HepG2 (cell line): ENCODE data around the gene CHRNB2. TPM values are rescaled to one million over a fixed set of nuclear protein-coding genes. Genes with fewer than 3 reads are reported as not detected.

ENCODE experiments used
- ATM ChIP-seq: fragments of 450-650 bp; IDR thresholded peaks from 2 replicates; pipeline ENCODE4 v1.7.1; 2017; ENCODE audit warnings: mild to moderate bottlenecking, borderline replicate concordance
- ELF1 ChIP-seq: sonication (generic); formaldehyde crosslinking; IDR thresholded peaks from 2 replicates; pipeline ENCODE4 v1.4.0; 2020; ENCODE audit warnings: missing genetic modification reagents
- FOXC1 ChIP-seq: sonication (generic); formaldehyde crosslinking; IDR thresholded peaks from 2 replicates; pipeline ENCODE4 v1.8.0; 2022; ENCODE audit warnings: mild to moderate bottlenecking, missing genetic modification reagents, borderline replicate concordance
- GATAD2A ChIP-seq: IDR thresholded peaks from 2 replicates; pipeline ENCODE4 v1.6.1; 2016
- HNRNPLL ChIP-seq: fragments of 200-400 bp; formaldehyde crosslinking; IDR thresholded peaks from 2 replicates; pipeline ENCODE4 v1.6.1; 2017; ENCODE audit warnings: mild to moderate bottlenecking, low read depth, low read length; ENCODE audit not compliant: poor library complexity, severe bottlenecking
- KDM5B ChIP-seq: sonication (generic); formaldehyde crosslinking; IDR thresholded peaks from 2 replicates; pipeline ENCODE4 v1.4.0; 2020; ENCODE audit warnings: missing genetic modification reagents, mild to moderate bottlenecking, borderline replicate concordance
- MAF1 ChIP-seq: sonication (generic); formaldehyde crosslinking; IDR thresholded peaks from 2 replicates; pipeline ENCODE4 v1.5.0; 2020; ENCODE audit warnings: missing genetic modification reagents, borderline replicate concordance
- MTA3 ChIP-seq: sonication (generic); formaldehyde crosslinking; IDR thresholded peaks from 2 replicates; pipeline ENCODE4 v1.4.0; 2020; ENCODE audit warnings: missing genetic modification reagents
- ONECUT2 ChIP-seq: sonication (generic); formaldehyde crosslinking; IDR thresholded peaks from 2 replicates; pipeline ENCODE4 v1.4.0; 2020; ENCODE audit warnings: missing genetic modification reagents
- PRDM4 ChIP-seq: sonication (generic); formaldehyde crosslinking; IDR thresholded peaks from 2 replicates; pipeline ENCODE4 v1.9.0; 2021; ENCODE audit warnings: missing genetic modification reagents, borderline replicate concordance
- ZNF121 ChIP-seq: sonication (generic); formaldehyde crosslinking; IDR thresholded peaks from 2 replicates; pipeline ENCODE4 v1.5.0; 2020; ENCODE audit warnings: mild to moderate bottlenecking, missing genetic modification reagents
- ZNF343 ChIP-seq: sonication (generic); formaldehyde crosslinking; IDR thresholded peaks from 2 replicates; pipeline ENCODE4 v1.4.0; 2020; ENCODE audit warnings: mild to moderate bottlenecking, missing genetic modification reagents
- ZNF510 ChIP-seq: sonication (generic); formaldehyde crosslinking; IDR thresholded peaks from 2 replicates; pipeline ENCODE4 v1.4.0; 2020; ENCODE audit warnings: low read depth, mild to moderate bottlenecking, missing genetic modification reagents
- polyA plus RNA-seq, 8 experiments: library from polyadenylated mRNA; depleted of rRNA in 3 of 8; stranded (reverse) in 7 of 8; unstranded in 1 of 8; fragments of >200 nt; fragmentation: Illumina TruSeq in 4 of 8; extraction: Trizol in 4 of 8; gene quantifications; 2 replicates each; pipeline versions ENCODE4 v1.2.1 to v1.2.3, GENCODE V29; 2011 to 2016; ENCODE audit warnings: low read depth in 4 of 8, missing spikeins in 1 of 8, mixed read lengths in 1 of 8; ENCODE audit not compliant: insufficient read depth in 1 of 8
- total RNA-seq, 5 experiments: library from RNA; depleted of rRNA; stranded (reverse); fragments of >200 nt; fragmentation: Illumina TruSeq; extraction: Trizol; gene quantifications; 2 replicates each; pipeline ENCODE4 v1.2.3, GENCODE V29; 2016; ENCODE audit warnings: low read depth in 1 of 5
- TF ChIP-seq, protein P1 (sequence below): sonication (generic); formaldehyde crosslinking; IDR thresholded peaks from 2 replicates; pipeline ENCODE4 v1.8.0; 2022; ENCODE audit warnings: mild to moderate bottlenecking, missing genetic modification reagents, borderline replicate concordance
- TF ChIP-seq, protein P2 (sequence below): sonication (generic); formaldehyde crosslinking; IDR thresholded peaks from 2 replicates; pipeline ENCODE4 v1.8.1; 2023; ENCODE audit warnings: mild to moderate bottlenecking, missing genetic modification reagents
- TF ChIP-seq, protein P3 (sequence below): sonication (generic); formaldehyde crosslinking; conservative IDR thresholded peaks from 2 replicates; pipeline ENCODE4 v1.4.0; 2020; ENCODE audit warnings: mild to moderate bottlenecking, missing genetic modification reagents, moderate library complexity
- TF ChIP-seq, protein P4 (sequence below): IDR thresholded peaks from 2 replicates; pipeline ENCODE4 v1.6.1; 2016; ENCODE audit warnings: missing compliant biosample characterization, missing genetic modification reagents, borderline replicate concordance
- TF ChIP-seq, protein P5 (sequence below): sonication (generic); formaldehyde crosslinking; IDR thresholded peaks from 2 replicates; pipeline ENCODE4 v1.5.0; 2020; ENCODE audit warnings: mild to moderate bottlenecking, low read depth, missing genetic modification reagents, borderline replicate concordance

Gene CHRNB2
- total and polyA plus RNA-seq, 2 of the 13 experiments (the other 11 are each of a cell fraction or from before 2014, with no cell fraction given), result 0.03 to 0.07 TPM

GRCh38 chr1:154558720-154559465, 8.7 kb upstream of the CHRNB2 start (continued):
- TF ChIP-seq, protein P1, sequence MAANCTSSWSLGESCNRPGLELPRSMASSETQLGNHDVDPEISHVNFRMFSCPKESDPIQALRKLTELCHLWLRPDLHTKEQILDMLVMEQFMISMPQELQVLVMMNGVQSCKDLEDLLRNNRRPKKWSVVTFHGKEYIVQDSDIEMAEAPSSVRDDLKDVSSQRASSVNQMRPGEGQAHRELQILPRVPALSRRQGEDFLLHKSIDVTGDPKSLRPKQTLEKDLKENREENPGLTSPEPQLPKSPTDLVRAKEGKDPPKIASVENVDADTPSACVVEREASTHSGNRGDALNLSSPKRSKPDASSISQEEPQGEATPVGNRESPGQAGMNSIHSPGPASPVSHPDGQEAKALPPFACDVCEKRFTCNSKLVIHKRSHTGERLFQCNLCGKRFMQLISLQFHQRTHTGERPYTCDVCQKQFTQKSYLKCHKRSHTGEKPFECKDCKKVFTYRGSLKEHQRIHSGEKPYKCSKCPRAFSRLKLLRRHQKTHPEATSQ (CRISPR knock-in tag), result peak; percentile 98
- TF ChIP-seq FOXC1 (peak; percentile 100), GATAD2A (CRISPR knock-in tag) (peak; percentile 66), MAF1 (CRISPR knock-in tag) (no peak), ZNF510 (CRISPR knock-in tag) (peak; percentile 98), ZNF121 (CRISPR knock-in tag) (peak; percentile 66), HNRNPLL (peak; percentile 89), ZNF343 (CRISPR knock-in tag) (peak; percentile 98), ATM (no peak), PRDM4 (CRISPR knock-in tag) (no peak), ELF1 (CRISPR knock-in tag) (peak; percentile 66), KDM5B (CRISPR knock-in tag) (peak; percentile 98), ONECUT2 (CRISPR knock-in tag) (peak; percentile 39; the same call in 1 of the 2 replicates), MTA3 (no peak)
- TF ChIP-seq, protein P2, sequence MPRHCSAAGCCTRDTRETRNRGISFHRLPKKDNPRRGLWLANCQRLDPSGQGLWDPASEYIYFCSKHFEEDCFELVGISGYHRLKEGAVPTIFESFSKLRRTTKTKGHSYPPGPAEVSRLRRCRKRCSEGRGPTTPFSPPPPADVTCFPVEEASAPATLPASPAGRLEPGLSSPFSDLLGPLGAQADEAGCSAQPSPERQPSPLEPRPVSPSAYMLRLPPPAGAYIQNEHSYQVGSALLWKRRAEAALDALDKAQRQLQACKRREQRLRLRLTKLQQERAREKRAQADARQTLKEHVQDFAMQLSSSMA (CRISPR knock-in tag), result peak; percentile 95; the same call in 1 of the 2 replicates
- TF ChIP-seq, protein P3, sequence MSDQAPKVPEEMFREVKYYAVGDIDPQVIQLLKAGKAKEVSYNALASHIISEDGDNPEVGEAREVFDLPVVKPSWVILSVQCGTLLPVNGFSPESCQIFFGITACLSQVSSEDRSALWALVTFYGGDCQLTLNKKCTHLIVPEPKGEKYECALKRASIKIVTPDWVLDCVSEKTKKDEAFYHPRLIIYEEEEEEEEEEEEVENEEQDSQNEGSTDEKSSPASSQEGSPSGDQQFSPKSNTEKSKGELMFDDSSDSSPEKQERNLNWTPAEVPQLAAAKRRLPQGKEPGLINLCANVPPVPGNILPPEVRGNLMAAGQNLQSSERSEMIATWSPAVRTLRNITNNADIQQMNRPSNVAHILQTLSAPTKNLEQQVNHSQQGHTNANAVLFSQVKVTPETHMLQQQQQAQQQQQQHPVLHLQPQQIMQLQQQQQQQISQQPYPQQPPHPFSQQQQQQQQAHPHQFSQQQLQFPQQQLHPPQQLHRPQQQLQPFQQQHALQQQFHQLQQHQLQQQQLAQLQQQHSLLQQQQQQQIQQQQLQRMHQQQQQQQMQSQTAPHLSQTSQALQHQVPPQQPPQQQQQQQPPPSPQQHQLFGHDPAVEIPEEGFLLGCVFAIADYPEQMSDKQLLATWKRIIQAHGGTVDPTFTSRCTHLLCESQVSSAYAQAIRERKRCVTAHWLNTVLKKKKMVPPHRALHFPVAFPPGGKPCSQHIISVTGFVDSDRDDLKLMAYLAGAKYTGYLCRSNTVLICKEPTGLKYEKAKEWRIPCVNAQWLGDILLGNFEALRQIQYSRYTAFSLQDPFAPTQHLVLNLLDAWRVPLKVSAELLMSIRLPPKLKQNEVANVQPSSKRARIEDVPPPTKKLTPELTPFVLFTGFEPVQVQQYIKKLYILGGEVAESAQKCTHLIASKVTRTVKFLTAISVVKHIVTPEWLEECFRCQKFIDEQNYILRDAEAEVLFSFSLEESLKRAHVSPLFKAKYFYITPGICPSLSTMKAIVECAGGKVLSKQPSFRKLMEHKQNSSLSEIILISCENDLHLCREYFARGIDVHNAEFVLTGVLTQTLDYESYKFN, result peak; percentile 74
- TF ChIP-seq, protein P4, sequence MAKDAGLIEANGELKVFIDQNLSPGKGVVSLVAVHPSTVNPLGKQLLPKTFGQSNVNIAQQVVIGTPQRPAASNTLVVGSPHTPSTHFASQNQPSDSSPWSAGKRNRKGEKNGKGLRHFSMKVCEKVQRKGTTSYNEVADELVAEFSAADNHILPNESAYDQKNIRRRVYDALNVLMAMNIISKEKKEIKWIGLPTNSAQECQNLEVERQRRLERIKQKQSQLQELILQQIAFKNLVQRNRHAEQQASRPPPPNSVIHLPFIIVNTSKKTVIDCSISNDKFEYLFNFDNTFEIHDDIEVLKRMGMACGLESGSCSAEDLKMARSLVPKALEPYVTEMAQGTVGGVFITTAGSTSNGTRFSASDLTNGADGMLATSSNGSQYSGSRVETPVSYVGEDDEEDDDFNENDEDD (CRISPR knock-in tag), result peak; percentile 99
- TF ChIP-seq, protein P5, sequence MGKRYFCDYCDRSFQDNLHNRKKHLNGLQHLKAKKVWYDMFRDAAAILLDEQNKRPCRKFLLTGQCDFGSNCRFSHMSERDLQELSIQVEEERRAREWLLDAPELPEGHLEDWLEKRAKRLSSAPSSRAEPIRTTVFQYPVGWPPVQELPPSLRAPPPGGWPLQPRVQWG (CRISPR knock-in tag), result no peak
